ENCODE data around the gene RNASET2. TPM values are rescaled to one million over a fixed set of nuclear protein-coding genes. Genes with fewer than 3 reads are reported as not detected.

RNASET2 gene
- total and polyA plus RNA-seq, 2 of the 13 experiments (the other 11 are each of a cell fraction or from before 2014, with no cell fraction given): 44.6 to 597 TPM

GRCh38 chr6:166997768-166998255, 41.5 kb upstream of the RNASET2 start (continued):
- TF ChIP-seq SP140L (CRISPR knock-in tag; IDR thresholded peaks at IDR 0.05; ENCODE audit: borderline replicate concordance) (no peak), ZNF569 (CRISPR knock-in tag; IDR thresholded peaks at IDR 0.05; ENCODE audit: borderline replicate concordance) (no peak), ZNF33A (CRISPR knock-in tag; IDR thresholded peaks at IDR 0.05; ENCODE audit: borderline replicate concordance) (no peak), REL (CRISPR knock-in tag; conservative IDR thresholded peaks at IDR 0.05) (no peak), ZNF839 (CRISPR knock-in tag; IDR thresholded peaks at IDR 0.05; ENCODE audit: borderline replicate concordance) (no peak), KIAA2018 (CRISPR knock-in tag; IDR thresholded peaks at IDR 0.05; ENCODE audit: borderline replicate concordance) (no peak), KMT2B (CRISPR knock-in tag; IDR thresholded peaks at IDR 0.05) (peak; percentile 35; the same call in 1 of the 2 replicates), FOXM1 (CRISPR knock-in tag; IDR thresholded peaks at IDR 0.05) (no peak), RXRA (CRISPR knock-in tag; IDR thresholded peaks at IDR 0.05) (no peak), USF2 (IDR thresholded peaks at IDR 0.05; ENCODE audit: low read depth, low read length) (0 out of 2 replicates have a peak, but pooled peaks have one; percentile 27), USF2 (CRISPR knock-in tag; IDR thresholded peaks at IDR 0.05; ENCODE audit: borderline replicate concordance) (no peak), ZNF367 (CRISPR knock-in tag; IDR thresholded peaks at IDR 0.05; ENCODE audit: borderline replicate concordance) (no peak), ZEB1 (IDR thresholded peaks at IDR 0.05; ENCODE audit: insufficient replicate concordance, low read depth) (no peak), DDIT3 (CRISPR knock-in tag; IDR thresholded peaks at IDR 0.05) (no peak), ZBTB3 (CRISPR knock-in tag; IDR thresholded peaks at IDR 0.05; ENCODE audit: borderline replicate concordance, low read depth) (no peak), ZFP62 (CRISPR knock-in tag; IDR thresholded peaks at IDR 0.05) (no peak), ZNF747 (CRISPR knock-in tag; IDR thresholded peaks at IDR 0.05; ENCODE audit: borderline replicate concordance) (0 out of 2 replicates have a peak, but pooled peaks have one; percentile 31), CTCF (CRISPR knock-in tag; IDR thresholded peaks at IDR 0.05) (peak; percentile 62)

Measured in HepG2 (cell line).